Measurements from ENCODE around the gene BMP8A.
"Not testable (repeated sequence)": the region's sequence is repeated elsewhere in the genome, so short reads cannot be mapped to it uniquely, and the experiment has no call there.

Gene BMP8A

GRCh38 chr1:39491146-39491921 lies at the start of gene BMP8A:
TSS of gene BMP8A (plus strand) at chr1:39491636. CDS start at chr1:39491992, 356 bp downstream.
- DNase-seq (ENCODE audit: low spot score) = no peak

DNA sequence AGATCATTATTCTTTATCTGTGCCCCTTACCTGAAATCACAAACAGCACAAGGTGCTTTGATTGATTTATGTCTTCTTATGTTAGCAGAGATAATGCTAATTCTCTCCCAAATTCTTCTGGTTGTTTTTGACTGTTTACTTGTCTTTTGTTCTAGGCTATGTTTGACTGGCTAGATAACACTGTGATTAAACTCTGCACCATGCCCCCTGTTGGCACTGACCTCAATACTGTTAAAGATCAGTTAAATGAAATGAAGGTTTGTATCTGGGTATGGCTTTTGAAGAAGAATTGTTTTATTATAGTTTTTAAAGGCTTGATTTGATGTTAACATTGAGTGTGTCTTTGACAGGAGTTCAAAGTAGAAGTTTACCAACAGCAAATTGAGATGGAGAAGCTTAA lies 49.6 kb upstream of the BMP8A start:
- DNase-seq (ENCODE audit: low spot score) = peak; percentile 15

- DNase-seq (ENCODE audit: low spot score) = peak; percentile 3
These were observed 45.9 kb upstream of the BMP8A start for GRCh38 chr1:39445573-39445972.

DNA sequence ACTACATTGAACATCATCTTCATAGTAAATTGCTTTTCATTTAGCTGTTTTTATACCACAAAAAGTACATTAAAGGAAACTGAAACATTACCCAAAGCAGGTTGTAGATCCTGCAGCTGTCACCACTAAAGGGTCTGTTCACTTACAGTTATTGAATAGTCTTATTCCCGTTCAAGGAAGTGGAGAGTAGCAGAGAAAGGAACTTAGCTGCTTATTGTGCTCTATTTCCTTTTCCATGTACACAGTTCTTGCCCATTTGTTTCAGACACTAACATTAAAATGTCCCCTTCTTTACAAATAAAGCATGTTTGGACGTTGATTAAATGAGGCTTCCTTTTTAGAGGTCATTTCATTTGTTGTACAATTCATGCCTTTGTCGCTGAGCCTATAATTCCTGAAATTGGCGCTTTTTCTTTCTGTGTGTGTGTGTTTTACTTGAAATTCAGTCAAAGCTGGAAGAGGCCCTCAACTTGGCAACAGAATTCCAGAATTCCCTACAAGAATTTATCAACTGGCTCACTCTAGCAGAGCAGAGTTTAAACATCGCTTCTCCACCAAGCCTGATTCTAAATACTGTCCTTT lies 44.4 kb upstream of the BMP8A start:
- no peak for DNase-seq (ENCODE audit: low spot score)

GRCh38 chr1:39450041-39450440 lies 41.4 kb upstream of the BMP8A start:
- DNase-seq (ENCODE audit: low spot score) = peak; percentile 6

- DNase-seq (ENCODE audit: low spot score) = peak; percentile 5
These were observed 40.4 kb upstream of the BMP8A start for GRCh38 chr1:39450956-39451606.

DNA sequence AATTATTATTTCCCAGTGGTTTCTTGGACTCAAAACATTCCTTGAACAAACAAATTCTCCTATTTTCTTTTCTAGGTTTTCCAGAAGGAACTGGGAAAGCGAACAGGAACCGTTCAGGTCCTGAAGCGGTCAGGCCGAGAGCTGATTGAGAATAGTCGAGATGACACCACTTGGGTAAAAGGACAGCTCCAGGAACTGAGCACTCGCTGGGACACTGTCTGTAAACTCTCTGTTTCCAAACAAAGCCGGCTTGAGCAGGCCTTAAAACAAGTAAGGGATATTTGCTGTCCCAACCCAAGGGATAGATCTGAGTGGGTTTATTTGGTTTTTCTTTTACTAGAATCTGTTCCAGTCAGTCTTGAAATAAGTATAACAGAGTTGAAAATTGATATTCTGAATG lies 39.4 kb upstream of the BMP8A start:
- DNase-seq (ENCODE audit: low spot score) = peak; percentile 3

GRCh38 chr1:39452540-39452939 lies 38.9 kb upstream of the BMP8A start:
- no peak for DNase-seq (ENCODE audit: low spot score)

- no peak for DNase-seq (ENCODE audit: low spot score)
These were observed 37.8 kb upstream of the BMP8A start for GRCh38 chr1:39453603-39454002.

DNA sequence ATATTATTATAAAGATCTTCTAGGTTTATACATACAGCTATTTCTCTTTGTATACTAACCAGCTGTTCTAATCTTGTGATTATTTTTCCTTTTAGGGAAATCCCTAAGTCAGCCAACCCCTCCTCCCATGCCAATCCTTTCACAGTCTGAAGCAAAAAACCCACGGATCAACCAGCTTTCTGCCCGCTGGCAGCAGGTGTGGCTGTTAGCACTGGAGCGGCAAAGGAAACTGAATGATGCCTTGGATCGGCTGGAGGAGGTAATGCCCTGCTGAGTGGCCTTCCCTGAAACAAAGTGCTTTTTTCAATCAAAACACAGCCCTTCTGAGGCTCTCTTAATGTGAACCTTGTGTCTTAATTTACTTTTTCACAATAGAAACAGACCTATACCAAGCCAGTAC lies 32.4 kb upstream of the BMP8A start:
- DNase-seq (ENCODE audit: low spot score) = no peak

GRCh38 chr1:39462074-39462473 lies 29.4 kb upstream of the BMP8A start:
- DNase-seq (ENCODE audit: low spot score) = no peak

DNA sequence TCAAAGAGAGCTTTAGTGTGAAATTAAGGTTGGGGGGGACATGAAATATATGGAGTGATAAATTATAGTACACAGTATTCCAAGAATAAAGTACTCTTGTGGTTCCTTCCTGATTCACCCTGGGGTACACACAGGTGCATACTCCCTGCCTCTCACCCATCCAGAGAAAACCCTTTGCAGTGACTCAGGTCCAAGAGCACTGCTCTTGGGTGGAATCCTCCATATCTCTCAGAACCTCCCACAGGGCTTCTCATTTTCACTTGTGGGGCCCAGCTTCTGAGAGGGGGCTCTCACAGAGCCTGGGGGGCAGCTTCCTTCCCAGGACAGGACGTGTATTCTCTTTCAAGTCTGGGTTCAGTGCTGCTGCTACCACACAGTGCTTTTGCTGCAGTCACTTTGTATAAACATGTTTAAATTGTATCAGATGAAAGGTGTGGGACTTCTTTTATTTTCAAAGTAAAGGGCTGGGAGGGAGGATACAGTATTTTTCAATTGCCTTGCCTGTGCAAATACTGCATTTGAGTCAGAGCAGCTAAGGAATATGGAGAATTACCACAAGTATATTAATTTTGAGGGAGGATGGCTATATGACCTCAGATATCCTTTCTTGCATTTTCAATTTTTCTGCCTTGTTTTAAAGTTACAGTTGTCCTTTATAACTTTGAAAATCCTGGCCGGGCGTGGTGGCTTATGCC lies 24.9 kb upstream of the BMP8A start:
- no peak for DNase-seq (ENCODE audit: low spot score)

- DNase-seq (ENCODE audit: low spot score) = not testable (repeated sequence)
These were observed 24.2 kb upstream of the BMP8A start for GRCh38 chr1:39467108-39467720.

DNA sequence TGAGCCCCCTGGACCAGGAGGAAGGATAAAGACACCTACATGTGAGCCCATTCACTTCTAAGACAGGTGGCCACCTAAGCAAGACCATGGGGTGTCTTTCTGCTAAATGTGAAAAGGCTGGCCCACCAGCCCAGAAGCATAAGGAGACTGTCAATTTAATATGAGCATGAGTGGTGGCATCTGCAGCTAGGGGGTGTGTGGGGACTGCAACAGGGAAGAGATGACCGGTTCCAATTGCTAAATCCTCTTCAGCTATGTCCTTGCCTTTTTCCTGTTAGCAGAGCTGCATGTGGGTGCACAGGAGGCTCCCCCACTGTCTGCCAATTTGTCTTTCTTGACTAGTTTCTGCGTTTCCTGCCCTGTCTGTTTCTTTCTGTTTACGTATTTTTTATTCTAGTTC lies 22.3 kb upstream of the BMP8A start:
- DNase-seq (ENCODE audit: low spot score) = no peak

GRCh38 chr1:39470040-39470439 lies 21.4 kb upstream of the BMP8A start:
- no peak for DNase-seq (ENCODE audit: low spot score)

DNA sequence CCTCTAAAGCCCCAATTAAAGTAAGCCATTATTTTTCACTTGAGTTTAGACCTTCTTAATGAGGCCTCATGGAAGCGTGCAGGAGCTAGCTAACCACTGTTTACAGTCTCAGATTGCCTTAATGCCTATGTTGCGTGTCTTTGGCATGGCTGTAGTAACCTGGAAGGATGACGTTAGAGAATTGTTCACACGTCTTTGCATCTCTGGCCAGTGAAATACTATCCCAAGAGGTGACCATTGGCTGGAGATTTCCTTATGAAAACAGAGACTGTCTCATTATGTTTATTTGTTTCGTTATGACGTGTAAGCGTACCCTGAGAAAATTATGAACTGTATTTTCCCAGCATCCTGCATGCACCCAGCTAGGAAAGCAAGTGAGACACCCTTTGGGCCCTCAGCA lies 18.6 kb upstream of the BMP8A start:
- DNase-seq (ENCODE audit: low spot score) = no peak

GRCh38 chr1:39473324-39473723 lies 18.1 kb upstream of the BMP8A start:
- no peak for DNase-seq (ENCODE audit: low spot score)

DNA sequence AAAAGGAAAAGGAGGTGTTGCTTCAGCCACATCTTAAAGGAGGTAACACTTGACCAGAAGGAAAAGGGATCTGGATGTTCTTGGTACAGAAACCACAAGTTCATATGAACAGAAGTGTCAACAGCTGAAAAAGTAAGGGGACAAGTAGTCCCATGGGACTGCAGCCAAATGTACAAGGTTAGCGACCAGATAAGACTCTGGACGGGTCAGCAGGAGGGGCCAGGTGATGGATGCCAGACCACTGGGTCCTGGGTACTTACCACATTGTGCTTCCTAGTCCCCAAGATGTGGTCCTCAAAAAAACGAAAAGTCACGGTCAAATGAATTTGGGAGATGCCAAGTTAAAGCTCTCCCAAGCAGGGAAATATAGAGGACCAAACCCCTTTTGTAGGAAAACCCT lies 16.6 kb upstream of the BMP8A start:
- DNase-seq (ENCODE audit: low spot score) = no peak

- not testable (repeated sequence) for DNase-seq (ENCODE audit: low spot score)
These were observed 15.9 kb upstream of the BMP8A start for GRCh38 chr1:39475551-39475950.

DNA sequence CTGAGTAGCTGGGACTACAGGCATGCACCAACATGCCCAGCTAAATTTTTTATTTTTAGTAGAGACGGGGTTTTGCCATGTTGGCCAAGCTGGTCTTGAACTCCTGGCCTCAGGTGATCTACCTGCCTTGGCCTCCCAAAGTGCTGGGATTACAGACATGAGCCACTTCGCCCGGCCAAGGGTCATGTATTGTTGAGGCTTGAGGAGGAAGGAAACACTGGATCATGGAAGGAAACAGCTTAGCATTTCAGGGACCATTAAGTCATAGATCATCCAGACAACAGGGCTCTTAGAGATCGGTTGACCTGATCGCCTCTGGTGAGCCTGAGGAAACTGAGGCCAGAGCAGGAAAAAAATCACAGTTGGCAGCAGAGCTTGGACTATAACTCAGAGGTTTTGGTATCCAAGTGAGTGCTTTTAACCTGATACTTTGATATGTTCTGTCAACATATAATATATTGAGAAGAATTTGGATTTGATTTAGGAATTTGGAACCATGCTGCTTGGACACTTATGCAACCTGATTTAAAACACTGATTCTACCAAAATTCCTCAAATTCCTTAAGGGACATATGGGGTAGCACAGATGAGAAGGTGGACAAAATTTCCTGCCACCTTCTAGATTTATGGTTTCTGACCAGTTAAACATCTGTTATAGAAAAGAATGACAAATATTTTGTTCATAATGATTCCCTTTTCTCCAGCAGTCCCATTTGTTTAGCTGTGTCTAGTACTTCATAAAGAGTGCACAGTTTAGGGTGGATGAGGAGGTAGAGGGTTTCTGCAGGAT lies 13.1 kb upstream of the BMP8A start:
- no peak for DNase-seq (ENCODE audit: low spot score)

- no peak for DNase-seq (ENCODE audit: low spot score)
These were observed 10.1 kb upstream of the BMP8A start for GRCh38 chr1:39481289-39481688.
